K562 (cell line): Measurements from ENCODE around the gene SORCS2. TPM values are rescaled to one million over a fixed set of nuclear protein-coding genes. Genes with fewer than 3 reads are reported as not detected.

ENCODE experiments used
- ATAC-seq: fragments of 200-7000 bp; cut with Tn5 transposase; 3 replicates; pipeline ENCODE4 v1.9.1; 2020; ENCODE audit warnings: moderate library complexity
- BruUV-seq: library from RNA; stranded (reverse); fragments of 400-500 nt; replicated peaks from 2 replicates; lab custom pipeline; 2021; lab: Mats Ljungman, UMichigan
- CTCF ChIA-PET: fragments of 300-600 bp; formaldehyde crosslinking; extraction: SDS; loops from one replicate; lab custom pipeline; 2021; ENCODE audit warnings: low intra/inter-chr PET ratio; lab: Yijun Ruan, JAX
- POLR2A ChIA-PET: fragments of 300-600, 350-650 bp; sonication (Branson Sonifier 250); formaldehyde crosslinking; extraction: SDS; loops from one replicate; lab custom pipeline; 2021; ENCODE audit warnings: antibody characterized with exemption, inconsistent platforms; lab: Yijun Ruan, JAX
- DNase-seq, 4 experiments: peaks; one replicate each; pipeline versions ENCODE4 v3.0.0 to v3.0.0-alpha.2; 2011 to 2018; ENCODE audit warnings: low spot score in 3 of 4, mixed read lengths in 3 of 4; ENCODE audit errors: extremely low read depth in 1 of 4
- FAIRE-seq: peaks from 2 replicates; lab custom pipeline; 2011; peaks lifted over from hg19 to GRCh38; lab: Jason Lieb, UNC
- H2AFZ ChIP-seq: 2 replicates; pipeline ENCODE4 v1.6.0; 2011; ENCODE audit warnings: low read depth, low read length, control low read depth, inconsistent platforms
- H3K27ac ChIP-seq: fragments of 200-600 bp; 3 replicates; pipeline ENCODE4 v1.8.0; 2011; ENCODE audit warnings: low read depth, mild to moderate bottlenecking, control low read depth, inconsistent platforms, low read length, moderate library complexity, mixed read lengths; ENCODE audit errors: extremely low read depth
- H3K27me3 ChIP-seq, 2 experiments: fragments of 300-600 bp in 1 of 2; 2 replicates in 1 of 2; 3 replicates in 1 of 2; pipeline versions ENCODE4 v1.6.0 to v1.8.0; 2011; ENCODE audit warnings: inconsistent platforms in 2 of 2, low read length in 2 of 2, mild to moderate bottlenecking in 1 of 2, mixed read lengths in 1 of 2, moderate library complexity in 1 of 2; ENCODE audit not compliant: control insufficient read depth in 2 of 2, insufficient read depth in 2 of 2
- H3K36me3 ChIP-seq: fragments of 300-600 bp; 3 replicates; pipeline ENCODE4 v1.8.0; 2011; ENCODE audit warnings: mild to moderate bottlenecking, low read length, inconsistent platforms; ENCODE audit not compliant: control insufficient read depth, insufficient read depth
- H3K4me1 ChIP-seq, 2 experiments: fragments of 200-600 bp in 1 of 2; replicated peaks in 1 of 2; 2 replicates in 1 of 2; 3 replicates in 1 of 2; pipeline versions ENCODE4 v1.5.1 to v1.8.0; 2011; ENCODE audit warnings: inconsistent platforms in 2 of 2, low read length in 2 of 2, mild to moderate bottlenecking in 1 of 2, mixed read lengths in 1 of 2, moderate library complexity in 1 of 2; ENCODE audit not compliant: control insufficient read depth in 2 of 2, insufficient read depth in 2 of 2
- H3K4me2 ChIP-seq: 2 replicates; pipeline ENCODE4 v1.6.1; 2011; ENCODE audit warnings: low read length, control low read depth, inconsistent platforms, mixed read lengths; ENCODE audit not compliant: insufficient read depth
- H3K4me3 ChIP-seq: fragments of 200-600 bp; sonication (generic), shearing (Covaris generic); 2 replicates; pipeline ENCODE4 v1.5.1; 2016; ENCODE audit warnings: control low read depth, inconsistent platforms
- H3K79me2 ChIP-seq: fragments of 200-600 bp; 3 replicates; pipeline ENCODE4 v1.8.0; 2011; ENCODE audit warnings: low read length, inconsistent platforms; ENCODE audit not compliant: control insufficient read depth, insufficient read depth
- H3K9ac ChIP-seq, 2 experiments: 2 replicates each; pipeline versions ENCODE4 v1.6.0 to v1.6.1; 2011; ENCODE audit warnings: low read depth in 2 of 2, low read length in 2 of 2, control low read depth in 1 of 2, inconsistent platforms in 1 of 2, mild to moderate bottlenecking in 1 of 2, mixed read lengths in 1 of 2; ENCODE audit not compliant: insufficient read depth in 1 of 2
- H3K9me1 ChIP-seq: one replicate; pipeline ENCODE4 v1.6.0; 2011; ENCODE audit warnings: inconsistent platforms, mild to moderate bottlenecking, low read length, moderate library complexity; ENCODE audit not compliant: control insufficient read depth, insufficient read depth
- H3K9me3 ChIP-seq: replicated peaks from 2 replicates; pipeline ENCODE4 v1.5.1; 2011; ENCODE audit warnings: low read depth, low read length, inconsistent platforms; ENCODE audit not compliant: control insufficient read depth, insufficient read depth
- H4K20me1 ChIP-seq: replicated peaks from 2 replicates; pipeline ENCODE4 v1.6.1; 2011; ENCODE audit warnings: low read length, inconsistent platforms, mixed read lengths; ENCODE audit not compliant: control insufficient read depth, insufficient read depth
- CC2D1A ChIP-seq: fragments of 450-650 bp; IDR thresholded peaks from 2 replicates; pipeline ENCODE4 v1.6.1; 2017; ENCODE audit warnings: mild to moderate bottlenecking
- EHMT2 ChIP-seq: fragments of 450-650 bp; IDR thresholded peaks from 2 replicates; pipeline ENCODE4 v1.6.1; 2018; ENCODE audit warnings: antibody characterized with exemption
- FOXA1 ChIP-seq: fragments of 450-650 bp; IDR thresholded peaks from 2 replicates; pipeline ENCODE4 v1.6.1; 2016; ENCODE audit warnings: mild to moderate bottlenecking, borderline replicate concordance
- HDGF ChIP-seq: fragments of 450-650 bp; IDR thresholded peaks from 2 replicates; pipeline ENCODE4 v1.6.1; 2016
- HNRNPLL ChIP-seq: fragments of 200-400 bp; formaldehyde crosslinking; IDR thresholded peaks from 2 replicates; pipeline ENCODE4 v1.6.1; 2017; ENCODE audit warnings: low read length, low read depth, mild to moderate bottlenecking; ENCODE audit not compliant: poor library complexity, severe bottlenecking
- KLF10 ChIP-seq: fragments of 250-450 bp; sonication (Bioruptor Pico); IDR thresholded peaks from 2 replicates; pipeline ENCODE4 v1.6.1; 2021; ENCODE audit warnings: matching md5 sums
- NCOA2 ChIP-seq, 2 experiments: fragments of 450-650 bp; IDR thresholded peaks; 2 replicates each; pipeline ENCODE4 v1.6.1; 2018; ENCODE audit warnings: mild to moderate bottlenecking in 2 of 2, moderate library complexity in 1 of 2; ENCODE audit not compliant: partially characterized antibody in 2 of 2
- SLC30A9 ChIP-seq: fragments of 250-450 bp; sonication (Bioruptor Pico); IDR thresholded peaks from 2 replicates; pipeline ENCODE4 v1.8.0; 2022; ENCODE audit warnings: mild to moderate bottlenecking, moderate library complexity
- SMC3 ChIP-seq: conservative IDR thresholded peaks from 2 replicates; pipeline ENCODE4 v1.6.1; 2011; ENCODE audit warnings: low read depth, low read length, improper control_type of control experiment; ENCODE audit not compliant: insufficient read depth
- SRSF3 ChIP-seq: fragments of 200-400 bp; formaldehyde crosslinking; IDR thresholded peaks from 2 replicates; pipeline ENCODE4 v1.6.1; 2016; ENCODE audit warnings: mild to moderate bottlenecking, low read length, moderate library complexity; ENCODE audit not compliant: insufficient read depth
- ZC3H8 ChIP-seq: fragments of 450-650 bp; IDR thresholded peaks from 2 replicates; pipeline ENCODE4 v1.6.1; 2017
- ZFX ChIP-seq: sonication (generic); formaldehyde crosslinking; IDR thresholded peaks from 2 replicates; pipeline ENCODE4 v1.8.0; 2022; ENCODE audit warnings: mild to moderate bottlenecking, missing genetic modification reagents, moderate library complexity
- ZNF175 ChIP-seq: fragments of 200-800 bp; sonication (Bioruptor generic); IDR thresholded peaks from 2 replicates; pipeline ENCODE4 v1.6.1; 2016; ENCODE audit warnings: low read depth, mild to moderate bottlenecking, missing genetic modification characterization, missing compliant biosample characterization
- ZNF518B ChIP-seq: fragments of 250-450 bp; sonication (Bioruptor Pico); IDR thresholded peaks from 2 replicates; pipeline ENCODE4 v1.5.0; 2021; ENCODE audit warnings: mild to moderate bottlenecking, moderate library complexity
- ZNF586 ChIP-seq: fragments of 450-650 bp; formaldehyde crosslinking; conservative IDR thresholded peaks from 2 replicates; pipeline ENCODE4 v1.4.0; 2020; ENCODE audit warnings: mild to moderate bottlenecking, moderate library complexity
- WGBS: fragments of 100-300 bp; shearing (Covaris generic); methylation state at CpG from one replicate; pipeline ENCODE4 v1.1.6; 2016; ENCODE audit warnings: low coverage, mixed read lengths; ENCODE audit not compliant: insufficient coverage; ENCODE audit errors: missing lambda C conversion rate; 5-methylcytosine and 5-hydroxymethylcytosine counted together
- in situ Hi-C: fragments of 300-500 bp; cut with MboI; formaldehyde crosslinking; loops from 4 replicates; pipeline ENCODE4 v1.15.0; 2018; ENCODE audit warnings: inconsistent platforms, mixed read lengths
- intact Hi-C: fragments of 100-400 bp; cut with micrococcal nuclease; formaldehyde crosslinking; loops from 2 replicates; pipeline ENCODE4 v1.14.2; 2022
- polyA plus RNA-seq, 8 experiments: library from polyadenylated mRNA; depleted of rRNA in 4 of 8; stranded (reverse) in 5 of 8; unstranded in 3 of 8; fragments of >200 nt; fragmentation: Nextera tagmentation in 2 of 8; fragmentation: Illumina TruSeq in 1 of 8; extraction: Ambion mirVana in 2 of 8; extraction: Trizol in 1 of 8; gene quantifications; 2 replicates each; pipeline versions ENCODE4 v1.2.1 to v1.2.3, GENCODE V29; 2011 to 2014; ENCODE audit warnings: inconsistent platforms in 1 of 8, missing spikeins in 1 of 8
- total RNA-seq, 7 experiments: library from RNA; depleted of rRNA in 6 of 7; stranded (reverse); fragments of >200 nt in 6 of 7; fragmentation: Illumina TruSeq in 2 of 7; extraction: Trizol in 2 of 7; gene quantifications; 2 replicates each; pipeline versions ENCODE4 v1.2.1 to v1.2.3, GENCODE V29; 2011 to 2021; ENCODE audit warnings: low replicate concordance in 1 of 7

Gene SORCS2
- total and polyA plus RNA-seq, 9 of the 15 experiments (the other 6 are each of a cell fraction or from before 2014, with no cell fraction given) = not detected

DNA sequence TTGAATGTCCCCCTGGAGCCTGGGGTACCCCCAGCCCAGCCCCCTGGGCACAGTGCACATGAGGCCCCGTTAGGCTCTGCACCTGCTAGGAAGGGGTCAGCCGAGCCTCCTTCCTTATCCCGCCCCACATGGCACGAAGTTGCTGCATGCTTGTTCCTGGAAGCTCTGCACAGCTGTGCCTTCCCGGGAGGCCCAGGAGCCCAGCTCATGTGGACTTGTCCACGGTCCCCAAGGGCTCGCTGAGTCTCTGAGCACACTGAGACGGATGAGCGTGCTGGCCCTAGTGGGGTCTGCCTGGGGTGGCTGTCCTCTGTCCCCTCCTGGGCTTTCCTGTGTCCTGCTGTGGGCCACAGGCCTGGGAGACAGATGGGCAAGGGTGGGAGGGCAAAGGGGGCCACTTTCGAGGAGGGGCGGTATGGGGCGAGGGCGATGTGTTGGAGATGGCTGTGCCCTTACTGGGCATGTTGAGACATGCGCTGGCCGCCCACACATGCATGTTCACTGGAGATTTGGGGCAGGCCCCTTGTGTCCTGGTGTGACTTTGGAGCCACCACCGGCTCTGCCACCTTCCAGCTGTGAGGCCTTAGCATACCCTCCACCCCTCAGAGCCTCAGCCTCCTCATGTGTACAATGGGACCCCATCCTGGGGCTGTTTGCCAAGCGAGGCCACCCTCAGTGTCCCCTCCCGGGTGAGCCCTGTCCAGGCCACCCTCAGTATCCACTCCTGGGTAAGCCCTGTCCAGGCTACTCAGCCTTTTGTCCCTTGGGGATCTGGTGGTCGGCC lies 509.7 kb downstream of the SORCS2 start:
- no peaks in the 10 kb centered on the region for H3K36me3 ChIP-seq
- ChIA-PET POLR2A (no interaction called here), CTCF (no interaction called here)
- H3K4me1 ChIP-seq = no peaks in the 10 kb centered on the region
- DNase-seq (no peak), FAIRE-seq (no peak), ATAC-seq (no peak)
- no peak overlapping the region for H3K4me2 ChIP-seq
- no peaks in the 10 kb centered on the region for H3K79me2 ChIP-seq
- no peak overlapping the region for H3K27ac ChIP-seq
- peaks cover 0 to 30% of the 10 kb centered on the region in 2 experiments; a peak in 3 of 5 replicates for H3K27me3 ChIP-seq
- in situ Hi-C loops = no loop called here
- no peak overlapping the region for H3K4me3 ChIP-seq
- no peak overlapping the region for H2AFZ ChIP-seq
- intact Hi-C loops = no loop called here
- H3K9me1 ChIP-seq = no peaks in the 10 kb centered on the region
- TF ChIP-seq FOXA1 (no peak), KLF10 (CRISPR knock-in tag) (no peak), ZNF518B (no peak), SRSF3 (no peak), EHMT2 (no peak), SMC3 (no peak), HNRNPLL (no peak), CC2D1A (no peak), ZC3H8 (no peak), SLC30A9 (CRISPR knock-in tag) (no peak), HDGF (no peak), ZFX (CRISPR knock-in tag) (no peak), NCOA2 (IDR thresholded peaks at IDR 0.05; ENCODE audit: partially characterized antibody in 2 of 2) (no peak), ZNF586 (CRISPR knock-in tag) (no peak), ZNF175 (no peak)
- H4K20me1 ChIP-seq = no peaks in the 10 kb centered on the region
- no TSS peak for BruUV-seq
- WGBS = 0% methylated on average over 15 of the region's 19 CpGs
- no peaks in the 10 kb centered on the region for H3K9me3 ChIP-seq
- no peak overlapping the region for H3K9ac ChIP-seq
